ENCODE results near the gene PCDH1.
A peak's percentile ranks its signal among the peaks of the same experiment; 100 is the strongest.
"Not testable (repeated sequence)": the region's sequence is repeated elsewhere in the genome, so short reads cannot be mapped to it uniquely, and the experiment has no call there.

The PCDH1 gene

GRCh38 chr5:141909212-141909611 lies 31.0 kb upstream of the PCDH1 start:
- Mint-ChIP-seq H3K27ac (no peak overlapping the region), H3K4me1 (peaks cover 5% of the 10 kb centered on the region), H3K4me3 (no peak overlapping the region), H3K27me3 (peaks cover 8% of the 10 kb centered on the region), H3K9me3 (peaks cover 5% of the 10 kb centered on the region), H3K36me3 (peaks cover 2% of the 10 kb centered on the region)
- DNase-seq (ENCODE audit: low spot score in 2 of 2) (no peak), ATAC-seq (ENCODE audit: low read depth) (no peak)

DNA sequence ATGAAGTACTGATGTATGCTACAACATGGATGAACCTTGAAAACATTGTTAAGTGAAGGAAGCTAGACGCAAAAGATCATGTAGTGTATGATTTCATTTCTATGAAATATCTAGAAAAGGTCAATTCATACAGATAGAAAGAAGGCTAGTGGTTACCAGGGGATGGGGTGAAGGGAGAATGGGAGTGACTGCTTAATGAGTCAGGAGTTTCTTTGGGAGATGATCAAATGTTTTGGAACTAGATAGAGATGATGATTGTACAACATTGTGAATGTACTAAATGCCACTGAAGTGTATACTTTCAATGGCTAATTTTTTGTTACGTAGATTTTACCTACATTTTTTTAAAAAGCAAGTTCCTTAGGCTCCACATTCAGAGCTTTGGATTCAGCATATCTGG lies 30.6 kb upstream of the PCDH1 start:
- Mint-ChIP-seq H3K4me1 (peaks cover 5% of the 10 kb centered on the region), H3K27ac (no peak overlapping the region), H3K4me3 (no peak overlapping the region), H3K27me3 (peaks cover 8% of the 10 kb centered on the region), H3K9me3 (peaks cover 5% of the 10 kb centered on the region), H3K36me3 (peaks cover 2% of the 10 kb centered on the region)
- DNase-seq (ENCODE audit: low spot score in 2 of 2) = no peak
- no peak for ATAC-seq (ENCODE audit: low read depth)

DNA sequence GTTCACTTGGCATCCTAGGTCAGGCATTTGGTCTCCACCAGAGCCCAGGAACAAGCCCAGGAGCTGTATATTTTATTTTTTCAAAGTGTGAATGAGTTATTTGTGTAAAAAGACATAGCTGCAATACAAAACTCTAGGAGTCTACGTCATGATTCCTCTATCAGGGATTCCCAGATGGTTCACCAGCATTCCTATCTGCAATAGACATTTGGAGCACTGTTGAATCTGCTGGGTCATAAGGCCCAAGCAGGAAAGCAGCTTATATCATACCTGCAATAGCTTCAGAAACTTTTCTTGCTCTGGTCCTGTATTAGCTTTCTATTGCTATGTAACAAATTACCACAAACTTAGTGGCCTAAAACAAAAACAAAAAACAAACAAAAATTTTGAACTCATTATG lies 28.8 kb upstream of the PCDH1 start:
- peaks cover 5% of the 10 kb centered on the region for H3K9me3 Mint-ChIP-seq
- no peak for ATAC-seq (ENCODE audit: low read depth)

GRCh38 chr5:141906517-141906916 lies 28.3 kb upstream of the PCDH1 start:
- no peaks in the 10 kb centered on the region for H3K4me1 Mint-ChIP-seq
- peaks cover 5% of the 10 kb centered on the region for H3K9me3 Mint-ChIP-seq
- no peak for ATAC-seq (ENCODE audit: low read depth)
- H3K27me3 Mint-ChIP-seq = peaks cover 11% of the 10 kb centered on the region
- no peak overlapping the region for H3K4me3 Mint-ChIP-seq
- peaks cover 2% of the 10 kb centered on the region for H3K36me3 Mint-ChIP-seq
- H3K27ac Mint-ChIP-seq = no peak overlapping the region
- DNase-seq (ENCODE audit: low spot score in 2 of 2) = no peak

More for the DNA sequence above, 28.8 kb upstream of the PCDH1 start:
- Mint-ChIP-seq H3K4me3 (no peak overlapping the region), H3K36me3 (peaks cover 2% of the 10 kb centered on the region), H3K27me3 (peaks cover 8% of the 10 kb centered on the region), H3K4me1 (no peaks in the 10 kb centered on the region), H3K27ac (no peak overlapping the region)
- no peak for DNase-seq (ENCODE audit: low spot score in 2 of 2)

DNA sequence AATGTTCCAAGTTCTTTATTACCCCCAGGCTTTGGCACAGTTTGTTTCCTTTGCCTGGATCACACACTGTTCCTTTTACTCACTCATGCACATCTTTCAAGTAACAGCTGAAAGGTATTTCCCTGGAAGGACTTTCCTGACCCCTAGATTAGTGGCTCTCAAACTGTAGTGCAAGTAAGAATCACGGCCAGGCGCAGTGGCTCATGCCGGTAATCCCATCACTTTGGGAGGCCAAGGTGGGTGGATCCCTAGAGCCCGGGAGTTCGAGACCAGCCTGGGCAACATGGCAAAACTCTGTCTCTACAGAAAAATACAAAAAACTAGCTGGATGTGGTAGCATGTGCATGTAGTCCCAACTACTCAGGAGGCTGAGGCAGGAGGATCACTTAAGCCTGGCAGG lies 26.3 kb upstream of the PCDH1 start:
- no peak overlapping the region for H3K27ac Mint-ChIP-seq
- ATAC-seq (ENCODE audit: low read depth) (no peak), DNase-seq (ENCODE audit: low spot score in 2 of 2) (no peak)
- no peak overlapping the region for H3K4me3 Mint-ChIP-seq
- peaks cover 8% of the 10 kb centered on the region for H3K27me3 Mint-ChIP-seq
- H3K36me3 Mint-ChIP-seq = peaks cover 2% of the 10 kb centered on the region
- peaks cover 5% of the 10 kb centered on the region for H3K9me3 Mint-ChIP-seq
- H3K4me1 Mint-ChIP-seq = no peaks in the 10 kb centered on the region

- ATAC-seq (ENCODE audit: low read depth) (no peak), DNase-seq (ENCODE audit: low spot score in 2 of 2) (no peak)
- no peak overlapping the region for H3K4me3 Mint-ChIP-seq
- H3K27me3 Mint-ChIP-seq = peaks cover 11% of the 10 kb centered on the region
- no peak overlapping the region for H3K27ac Mint-ChIP-seq
- peaks cover 2% of the 10 kb centered on the region for H3K36me3 Mint-ChIP-seq
- no peaks in the 10 kb centered on the region for H3K4me1 Mint-ChIP-seq
- H3K9me3 Mint-ChIP-seq = peaks cover 5% of the 10 kb centered on the region
Measured at GRCh38 chr5:141903261-141903660, 25.1 kb upstream of the PCDH1 start.

GRCh38 chr5:141902015-141902814 lies 24.0 kb upstream of the PCDH1 start:
- no peak for DNase-seq (ENCODE audit: low spot score in 2 of 2)
- peaks cover 2% of the 10 kb centered on the region for H3K36me3 Mint-ChIP-seq
- no peak overlapping the region for H3K27ac Mint-ChIP-seq
- H3K4me1 Mint-ChIP-seq = no peaks in the 10 kb centered on the region
- peaks cover 5% of the 10 kb centered on the region for H3K9me3 Mint-ChIP-seq
- H3K4me3 Mint-ChIP-seq = no peak overlapping the region
- peaks cover 11% of the 10 kb centered on the region for H3K27me3 Mint-ChIP-seq
- no peak for ATAC-seq (ENCODE audit: low read depth)

DNA sequence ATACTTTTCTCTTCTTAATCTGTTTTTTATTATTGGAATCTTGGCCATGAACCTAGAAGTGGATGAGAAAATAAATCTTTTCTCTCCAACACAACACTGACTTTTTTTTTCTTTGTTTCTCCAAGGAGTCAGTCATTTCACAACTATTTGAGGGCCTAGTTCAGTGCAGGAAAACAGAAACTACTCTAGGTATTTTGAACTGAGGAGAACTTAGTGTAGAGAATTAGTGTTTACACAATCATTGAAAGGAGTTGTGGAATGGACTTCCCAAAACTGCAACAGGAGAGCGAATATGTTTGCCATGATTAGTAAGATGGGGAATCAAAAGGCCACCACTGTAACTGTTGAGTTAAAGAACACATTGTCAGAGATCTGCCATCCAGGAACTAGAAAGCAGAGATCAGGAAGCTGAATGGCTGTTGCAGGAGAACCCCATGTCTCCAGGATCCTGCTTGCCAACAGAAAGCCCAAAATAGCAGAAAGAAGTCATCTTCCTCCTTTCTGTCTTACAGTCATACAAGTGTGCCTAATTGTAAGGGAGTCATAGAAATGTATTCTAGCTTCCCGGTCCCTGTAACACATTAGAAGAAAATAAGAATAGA lies 20.3 kb upstream of the PCDH1 start:
- ATAC-seq (ENCODE audit: low read depth) (no peak), DNase-seq (ENCODE audit: low spot score in 2 of 2) (no peak)
- Mint-ChIP-seq H3K27ac (no peak overlapping the region), H3K27me3 (peaks cover 8% of the 10 kb centered on the region), H3K9me3 (no peaks in the 10 kb centered on the region), H3K4me1 (no peaks in the 10 kb centered on the region), H3K4me3 (no peak overlapping the region), H3K36me3 (no peaks in the 10 kb centered on the region)

GRCh38 chr5:141897425-141897824 lies 19.2 kb upstream of the PCDH1 start:
- DNase-seq (ENCODE audit: low spot score in 2 of 2) = no peak
- no peaks in the 10 kb centered on the region for H3K4me1 Mint-ChIP-seq
- H3K27me3 Mint-ChIP-seq = peaks cover 8% of the 10 kb centered on the region
- no peak overlapping the region for H3K4me3 Mint-ChIP-seq
- no peak overlapping the region for H3K27ac Mint-ChIP-seq
- no peaks in the 10 kb centered on the region for H3K36me3 Mint-ChIP-seq
- H3K9me3 Mint-ChIP-seq = no peaks in the 10 kb centered on the region
- ATAC-seq (ENCODE audit: low read depth) = no peak

DNA sequence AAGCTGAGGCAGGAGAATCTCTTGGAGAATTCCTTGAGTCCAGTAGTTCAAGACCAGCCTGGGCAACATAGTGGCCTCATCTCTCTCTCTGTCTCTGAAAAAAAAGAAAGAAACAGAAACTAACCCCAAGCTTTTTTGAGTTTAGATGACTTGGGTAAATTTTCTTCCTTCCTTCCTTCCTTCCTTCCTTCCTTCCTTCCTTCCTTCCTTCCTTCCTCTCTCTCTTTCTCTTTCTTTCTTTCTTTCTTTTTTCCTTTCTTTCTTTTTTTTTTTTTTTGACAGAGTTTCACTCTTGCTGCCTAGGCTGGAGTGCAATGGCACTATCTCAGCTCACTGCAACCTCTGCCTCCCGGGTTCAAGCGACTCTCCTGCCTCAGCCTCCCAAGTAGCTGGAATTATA lies 12.2 kb upstream of the PCDH1 start:
- not testable (repeated sequence) for DNase-seq (ENCODE audit: low spot score in 2 of 2); H3K36me3 Mint-ChIP-seq; H3K4me1 Mint-ChIP-seq; H3K9me3 Mint-ChIP-seq; H3K27me3 Mint-ChIP-seq; H3K27ac Mint-ChIP-seq; ATAC-seq (ENCODE audit: low read depth); H3K4me3 Mint-ChIP-seq

DNA sequence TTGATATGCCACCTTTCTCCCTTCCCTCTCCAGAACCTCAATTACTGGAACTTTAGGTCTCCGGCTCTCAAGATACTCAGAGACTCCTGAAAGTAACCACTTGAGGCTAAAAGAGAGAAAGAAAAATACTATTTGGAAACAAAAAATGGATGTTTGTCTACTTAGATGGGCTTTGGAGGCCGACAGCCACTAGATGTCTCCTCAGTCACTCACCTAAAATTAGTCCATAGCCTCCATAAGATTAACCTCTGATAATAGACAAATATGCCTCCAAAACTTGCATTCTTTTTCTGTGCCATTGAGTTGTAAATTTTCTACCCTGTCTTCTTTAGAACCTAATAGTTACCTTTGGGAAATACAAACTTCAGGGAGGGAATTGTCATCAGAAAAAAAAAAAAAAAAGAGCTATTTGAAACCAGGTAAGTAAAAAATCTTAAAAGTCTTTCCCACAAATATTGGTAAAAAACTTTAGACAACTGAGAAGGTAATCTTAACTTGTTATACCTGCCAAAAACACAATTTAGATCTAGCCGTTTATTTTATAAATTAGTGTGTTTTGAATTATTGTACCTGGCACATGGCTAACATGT lies 11.2 kb upstream of the PCDH1 start:
- Mint-ChIP-seq H3K9me3 (no peaks in the 10 kb centered on the region), H3K27ac (no peak overlapping the region), H3K36me3 (peaks cover 1% of the 10 kb centered on the region), H3K27me3 (peaks cover 15% of the 10 kb centered on the region), H3K4me3 (no peak overlapping the region), H3K4me1 (peaks cover 4% of the 10 kb centered on the region)
- ATAC-seq (ENCODE audit: low read depth) = no peak
- DNase-seq (ENCODE audit: low spot score in 2 of 2) = no peak

DNA sequence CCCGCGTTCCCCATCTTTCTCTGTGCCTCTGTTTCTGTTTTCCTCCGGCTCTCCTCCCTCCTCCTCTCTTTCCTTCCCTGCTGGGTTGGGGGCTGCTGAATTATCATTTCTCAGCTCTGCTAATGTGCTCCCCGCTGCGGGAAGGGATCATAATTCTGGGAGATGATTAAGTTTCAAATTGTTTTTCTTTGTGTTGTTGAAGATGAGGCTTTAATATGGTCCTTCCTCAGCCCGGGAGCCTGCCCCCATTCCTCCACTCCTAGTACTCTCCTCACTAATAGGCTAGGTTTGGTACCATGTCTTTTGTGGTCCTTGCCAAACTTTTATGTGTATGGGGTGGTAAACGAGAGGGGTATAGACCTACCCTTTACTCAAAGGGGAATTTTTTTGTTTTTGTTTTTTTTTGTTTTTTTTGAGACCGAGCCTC lies 5.7 kb upstream of the PCDH1 start:
- H3K27ac Mint-ChIP-seq = no peak overlapping the region
- peaks cover 1% of the 10 kb centered on the region for H3K36me3 Mint-ChIP-seq
- ATAC-seq (ENCODE audit: low read depth) = no peak
- H3K4me3 Mint-ChIP-seq = no peak overlapping the region
- peaks cover 39% of the 10 kb centered on the region for H3K27me3 Mint-ChIP-seq
- H3K9me3 Mint-ChIP-seq = no peaks in the 10 kb centered on the region
- peaks cover 10% of the 10 kb centered on the region for H3K4me1 Mint-ChIP-seq
- DNase-seq (ENCODE audit: low spot score in 2 of 2) = no peak

- peaks cover 13% of the 10 kb centered on the region for H3K4me1 Mint-ChIP-seq
- H3K4me3 Mint-ChIP-seq = no peak overlapping the region
- no peak for DNase-seq (ENCODE audit: low spot score in 2 of 2)
- H3K36me3 Mint-ChIP-seq = peaks cover 1% of the 10 kb centered on the region
- ATAC-seq (ENCODE audit: low read depth) = no peak
- no peak overlapping the region for H3K27ac Mint-ChIP-seq
- peaks cover 42% of the 10 kb centered on the region for H3K27me3 Mint-ChIP-seq
- no peaks in the 10 kb centered on the region for H3K9me3 Mint-ChIP-seq
Measured at GRCh38 chr5:141883184-141883891, 5.1 kb upstream of the PCDH1 start.

DNA sequence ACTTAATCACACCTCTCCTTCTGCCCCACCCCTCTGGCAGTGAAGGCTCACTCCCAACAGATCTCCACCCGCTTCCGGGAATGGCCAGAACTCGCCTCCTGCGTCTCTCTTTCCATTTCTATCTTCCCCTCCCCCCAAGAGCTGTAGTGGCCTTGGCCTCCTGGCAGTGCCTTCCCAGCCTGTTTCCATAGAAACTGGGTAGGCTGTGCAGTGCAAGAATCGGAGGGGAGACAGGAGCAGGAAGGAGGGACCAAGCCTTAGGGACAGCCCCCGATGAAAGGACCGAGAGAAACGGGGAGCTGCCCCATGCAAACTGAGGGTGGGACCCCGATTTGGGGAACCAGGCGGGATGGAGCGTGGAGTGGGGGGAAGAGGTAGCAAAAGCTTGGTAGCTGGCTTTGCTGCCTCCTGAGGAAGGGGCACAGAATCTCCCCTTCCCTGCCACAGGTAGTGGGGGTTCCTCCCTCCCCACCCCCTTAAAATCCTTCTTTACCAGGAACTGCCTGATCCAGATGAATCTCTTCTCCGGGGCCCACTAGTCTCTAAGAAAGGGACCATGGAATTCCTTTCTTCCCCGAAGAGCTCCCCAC lies 4.5 kb upstream of the PCDH1 start:
- no peak for ATAC-seq (ENCODE audit: low read depth)
- H3K9me3 Mint-ChIP-seq = no peaks in the 10 kb centered on the region

More for the DNA sequence above, 4.5 kb upstream of the PCDH1 start:
- Mint-ChIP-seq H3K36me3 (peaks cover 1% of the 10 kb centered on the region), H3K4me1 (peaks cover 13% of the 10 kb centered on the region), H3K27me3 (peaks cover 42% of the 10 kb centered on the region), H3K4me3 (no peak overlapping the region), H3K27ac (peak overlapping the region; percentile 17)
- DNase-seq (ENCODE audit: low spot score in 2 of 2) = no peak

Data from memory B cell (primary cell).